Measurements from ENCODE around the gene RPS3A.
"Not testable (repeated sequence)": the region's sequence is repeated elsewhere in the genome, so short reads cannot be mapped to it uniquely, and the experiment has no call there.

RPS3A gene

DNA sequence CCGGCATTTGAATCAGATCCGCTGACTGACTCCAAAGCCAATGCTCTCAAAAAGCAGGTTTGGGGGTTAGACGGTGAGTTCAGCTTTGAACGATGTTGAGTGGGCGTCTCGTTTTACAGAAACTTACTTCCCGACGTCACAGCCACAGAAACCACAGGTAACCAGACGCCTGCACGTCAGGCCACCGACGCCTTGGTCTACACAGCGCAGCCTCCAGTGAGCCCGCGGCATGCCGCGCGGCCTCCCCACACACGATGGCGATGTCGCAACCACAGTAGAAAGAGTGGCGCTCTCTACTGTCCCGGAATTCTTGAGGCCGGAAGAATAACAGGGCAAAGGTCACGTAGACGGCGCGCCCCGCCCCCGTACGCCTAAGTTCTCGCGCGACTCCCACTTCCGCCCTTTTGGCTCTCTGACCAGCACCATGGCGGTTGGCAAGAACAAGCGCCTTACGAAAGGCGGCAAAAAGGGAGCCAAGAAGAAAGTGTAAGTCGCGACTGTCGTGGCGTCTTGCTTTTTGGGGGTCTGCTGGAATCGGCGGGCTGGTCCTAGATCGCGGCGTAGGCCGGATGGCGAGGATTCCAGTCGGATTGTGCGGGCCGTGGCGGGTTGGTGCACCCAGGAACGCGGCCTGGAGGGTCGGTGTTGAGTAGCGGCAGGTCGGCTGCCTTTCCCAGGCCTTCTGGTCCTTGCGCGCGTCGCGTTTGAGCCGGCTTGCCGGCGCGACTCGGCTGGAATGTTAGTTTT is at the start of gene RPS3A:
RPS3A (plus strand) TSS at position 400 of the 747 bp plus-strand sequence; CDS start at position 425, 25 bp downstream.
- DNase-seq (ENCODE audit: low read depth in 2 of 2), result peak; percentile 87 to 97

DNA sequence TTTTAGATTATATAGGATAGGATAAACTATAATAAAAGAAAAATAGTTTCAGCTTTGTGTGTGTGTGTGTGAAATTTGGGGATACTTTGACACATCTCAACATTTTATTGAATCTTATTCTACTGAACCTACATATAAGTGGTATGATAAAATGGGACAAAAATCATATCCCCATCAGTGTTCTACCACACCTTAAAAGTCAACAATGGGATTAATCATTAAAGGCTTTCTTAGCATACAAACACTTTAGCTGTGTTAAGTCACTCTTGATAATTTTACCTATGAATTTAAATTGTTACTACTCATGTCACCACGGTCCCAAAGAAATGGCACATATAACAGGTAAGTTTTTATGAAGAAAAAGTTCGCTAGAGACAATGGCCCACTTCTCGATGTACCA is 46.6 kb upstream of the RPS3A start:
- DNase-seq (ENCODE audit: low read depth in 2 of 2), result no peak

DNA sequence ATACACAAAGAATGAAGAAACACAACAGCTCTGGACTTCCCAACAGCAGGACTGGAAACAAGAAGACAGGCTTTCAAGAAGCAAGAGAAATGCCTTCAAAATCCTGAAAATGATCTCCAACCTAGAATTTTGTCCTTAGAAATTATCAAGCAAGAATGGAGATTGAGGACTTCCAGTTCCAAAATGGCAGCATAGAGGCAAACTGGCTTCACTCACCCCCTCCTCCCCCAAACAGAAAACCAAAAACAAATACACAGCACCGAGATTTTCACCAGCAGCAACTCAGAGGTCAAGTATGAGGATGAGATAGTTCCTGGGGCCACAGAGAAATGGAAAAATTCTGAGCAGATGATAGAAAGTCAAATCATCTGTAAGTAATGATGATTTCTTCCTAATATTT is 43.9 kb upstream of the RPS3A start:
- no peak for DNase-seq (ENCODE audit: low read depth in 2 of 2)

DNA sequence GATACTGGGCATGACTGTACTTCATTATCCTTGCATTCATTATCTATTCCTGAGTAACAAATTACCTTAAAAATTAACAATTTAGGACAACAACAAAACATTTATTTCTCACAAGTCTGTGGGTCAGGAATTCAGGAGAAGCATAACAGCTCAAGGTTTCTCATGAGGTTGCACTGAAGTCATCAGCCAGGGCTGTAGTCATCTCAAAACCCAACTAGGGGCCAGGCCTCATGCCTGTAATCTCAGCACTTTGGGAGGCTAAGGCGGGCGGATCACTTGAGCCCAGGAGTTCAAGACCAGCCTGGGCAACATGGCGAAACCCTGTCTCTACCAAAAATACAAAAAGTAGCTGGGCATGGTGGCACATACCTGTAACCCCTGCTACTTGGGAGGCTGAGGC is 36.3 kb upstream of the RPS3A start:
- DNase-seq (ENCODE audit: low read depth in 2 of 2), result not testable (repeated sequence)

DNA sequence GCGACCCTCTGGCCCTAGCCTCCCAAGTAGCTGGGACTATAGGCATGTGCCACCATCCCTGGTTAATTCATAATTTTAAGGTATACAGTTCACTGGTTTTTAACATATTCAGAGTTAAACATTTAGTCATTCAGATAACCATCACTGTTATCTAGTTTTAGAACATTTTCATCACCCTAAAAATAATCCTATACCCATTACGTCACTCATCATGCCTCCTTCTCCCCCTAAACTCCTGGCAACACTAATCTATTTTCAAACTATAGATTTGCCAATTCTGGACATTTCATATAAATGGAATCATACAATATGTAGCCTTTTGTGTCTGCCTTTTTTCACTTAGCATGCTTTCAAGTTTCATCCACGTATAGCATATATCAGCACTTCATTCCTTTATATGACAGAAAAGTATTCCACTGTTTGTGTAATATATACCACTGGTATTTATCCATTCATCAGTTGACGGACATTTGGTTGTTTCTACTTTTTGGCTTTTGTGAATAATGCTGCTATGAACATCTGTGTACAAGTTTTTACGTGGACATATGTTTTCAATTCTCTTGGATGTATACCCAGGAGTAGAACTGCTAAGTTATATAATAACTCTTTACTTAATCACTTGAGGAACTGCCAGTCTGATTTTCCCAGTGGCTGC is 32.0 kb upstream of the RPS3A start:
- DNase-seq (ENCODE audit: low read depth in 2 of 2), result no peak

DNA sequence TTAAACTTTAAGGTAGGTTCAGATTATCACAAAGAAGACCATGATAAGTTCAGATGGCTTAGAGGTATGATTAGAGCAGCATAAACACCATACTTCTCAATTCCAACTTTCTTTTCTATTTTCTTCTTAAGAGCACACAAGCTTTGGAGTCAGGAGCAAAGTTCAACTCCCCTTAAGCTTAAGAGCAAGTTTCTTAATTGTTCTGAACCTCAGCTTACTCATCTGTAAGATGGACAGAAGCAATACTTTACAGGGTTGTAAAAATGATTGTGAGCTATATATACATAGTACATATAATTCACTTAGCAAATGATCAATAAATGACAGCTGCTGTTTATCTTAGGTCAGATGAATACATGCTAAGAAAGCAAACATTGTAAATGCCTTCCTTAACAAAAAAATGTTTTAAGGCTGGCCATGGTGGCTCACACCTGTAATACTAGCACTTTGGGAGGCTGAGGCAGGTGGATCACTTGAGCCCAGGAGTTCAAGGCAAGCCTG is 25.0 kb upstream of the RPS3A start:
- DNase-seq (ENCODE audit: low read depth in 2 of 2), result no peak

DNA sequence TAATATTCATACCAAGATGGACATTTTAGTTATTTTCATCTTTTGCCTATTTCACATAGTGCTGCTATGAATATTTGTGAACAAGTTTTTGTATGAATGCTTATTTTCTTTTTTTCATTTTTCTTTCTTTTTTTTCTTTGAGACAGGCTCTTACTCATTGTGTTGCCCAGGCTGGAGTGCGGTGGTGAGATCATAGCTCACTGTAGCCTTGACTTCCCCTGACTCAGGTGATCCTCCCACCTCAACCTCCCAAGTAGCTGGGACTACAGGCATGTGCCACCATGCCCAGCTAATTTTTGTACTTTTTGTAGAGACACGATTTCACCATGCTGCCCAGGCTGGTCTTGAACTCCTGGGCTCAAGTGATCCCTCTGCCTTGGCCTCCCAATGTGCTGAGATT is 21.4 kb upstream of the RPS3A start:
- not testable (repeated sequence) for DNase-seq (ENCODE audit: low read depth in 2 of 2)

DNA sequence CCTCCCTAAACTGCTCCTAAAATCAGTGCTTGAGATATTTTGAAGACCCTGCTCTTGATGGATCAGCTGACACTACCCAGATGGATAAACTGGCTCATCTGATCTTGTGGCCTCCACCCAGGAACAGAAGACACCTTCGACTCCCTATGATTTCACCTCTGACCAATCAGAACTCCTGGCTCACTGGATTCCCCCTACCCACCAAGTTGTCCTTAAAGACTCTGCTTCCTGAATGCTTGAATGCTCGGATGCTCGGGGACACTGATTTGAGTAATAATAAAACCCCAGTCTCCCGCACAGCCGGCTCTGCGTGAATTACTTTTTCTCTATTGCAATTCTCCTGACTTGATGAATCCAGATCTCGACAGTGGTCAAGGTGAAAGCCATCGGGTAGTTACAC is 12.0 kb upstream of the RPS3A start:
- DNase-seq (ENCODE audit: low read depth in 2 of 2), result no peak

DNA sequence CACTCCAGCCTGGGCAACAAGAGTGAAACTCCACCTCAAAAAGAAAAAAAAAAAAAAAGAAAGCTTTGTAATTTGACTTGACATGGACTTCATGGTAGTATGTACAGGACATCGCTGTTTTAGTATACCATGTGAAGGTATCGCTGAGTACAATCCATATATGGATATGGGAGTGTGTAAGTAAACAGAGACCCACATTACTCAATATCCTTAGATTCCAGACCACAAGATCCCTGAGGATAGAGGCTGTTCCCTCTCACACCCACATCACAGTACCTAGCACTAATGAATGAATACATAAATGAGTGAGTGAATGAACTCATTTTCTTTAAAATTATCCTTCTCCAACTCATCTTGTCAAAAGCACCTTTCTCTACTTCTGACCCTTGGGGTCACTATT is 8.4 kb upstream of the RPS3A start:
- DNase-seq (ENCODE audit: low read depth in 2 of 2), result no peak

DNA sequence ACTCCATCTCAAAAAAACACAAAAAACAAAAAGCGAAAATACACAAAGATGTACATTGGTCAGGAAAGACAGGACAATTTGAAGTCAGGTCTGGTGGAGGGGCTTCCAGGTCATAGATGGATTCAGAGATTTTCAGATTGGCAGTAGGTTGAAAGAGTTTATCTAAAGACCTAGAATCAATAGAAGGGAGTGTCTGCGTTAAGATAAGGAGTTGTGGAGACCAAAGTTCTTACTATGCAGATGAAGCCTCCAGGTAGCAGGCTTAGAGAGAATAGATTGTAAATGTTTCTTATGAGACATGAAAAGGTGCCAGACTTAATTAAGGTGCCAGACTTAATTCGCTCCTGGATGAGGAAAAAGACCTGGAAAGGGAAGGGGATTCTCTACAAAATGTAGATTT is 6.9 kb upstream of the RPS3A start:
- DNase-seq (ENCODE audit: low read depth in 2 of 2), result no peak

DNA sequence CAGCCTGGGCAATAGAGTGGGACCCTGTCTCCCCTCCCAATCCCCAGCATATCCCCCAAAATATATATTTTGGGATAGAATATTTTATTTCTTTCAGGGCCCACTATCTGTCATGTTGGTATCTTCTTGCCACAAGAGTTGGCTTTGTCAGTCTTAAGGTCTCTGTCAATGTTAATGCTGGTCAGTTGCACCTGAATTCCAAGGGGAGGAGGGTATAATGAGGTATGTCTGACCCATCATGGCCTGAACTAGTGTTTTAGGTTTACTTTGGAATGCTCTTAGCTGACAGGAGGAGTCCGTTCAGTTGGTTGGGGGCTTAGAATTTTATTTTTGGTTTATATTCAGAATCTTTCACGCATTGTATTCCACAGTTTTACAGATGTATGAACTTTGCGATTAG is 6.2 kb upstream of the RPS3A start:
- DNase-seq (ENCODE audit: low read depth in 2 of 2), result no peak

DNA sequence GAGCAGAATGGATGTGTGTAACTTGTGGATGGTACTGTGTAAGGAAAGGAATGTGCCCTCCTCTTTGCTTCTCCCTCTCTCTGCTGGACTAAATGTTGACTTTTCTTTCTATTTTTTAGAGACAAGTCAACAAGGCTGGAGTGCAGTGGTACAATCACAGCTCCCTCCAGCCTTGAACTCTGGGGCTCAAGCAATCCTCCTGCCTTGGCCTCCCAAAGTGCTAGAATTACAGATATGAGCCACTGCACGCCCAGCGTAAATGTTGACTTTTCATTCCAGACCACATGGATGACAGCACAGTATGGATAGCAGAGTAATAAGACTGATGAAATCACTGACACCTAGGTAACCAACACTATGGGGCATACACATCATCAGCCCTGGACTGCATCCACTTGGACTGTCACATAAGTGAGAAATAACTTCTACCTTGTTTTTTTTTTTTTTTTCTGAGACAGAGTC is 5.1 kb upstream of the RPS3A start:
- DNase-seq (ENCODE audit: low read depth in 2 of 2), result no peak

DNA sequence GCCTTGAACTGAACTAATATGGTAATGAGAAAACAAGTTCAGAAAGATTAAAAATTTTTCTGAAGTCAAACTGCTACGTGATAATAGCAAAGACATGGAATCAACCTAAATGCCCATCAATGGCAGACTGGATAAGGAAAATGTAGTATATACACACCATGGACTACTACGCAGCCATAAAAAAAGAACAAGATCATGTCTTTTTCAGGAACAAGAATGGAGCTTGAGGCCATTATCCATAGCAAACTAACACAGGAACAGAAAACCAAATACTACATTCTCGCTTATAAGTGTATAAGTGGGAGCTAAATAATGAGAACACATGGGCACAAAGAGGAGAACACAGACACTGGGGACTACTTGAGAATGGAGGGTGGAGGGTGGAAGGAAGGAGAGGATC is 4.3 kb upstream of the RPS3A start:
- DNase-seq (ENCODE audit: low read depth in 2 of 2), result no peak

DNA sequence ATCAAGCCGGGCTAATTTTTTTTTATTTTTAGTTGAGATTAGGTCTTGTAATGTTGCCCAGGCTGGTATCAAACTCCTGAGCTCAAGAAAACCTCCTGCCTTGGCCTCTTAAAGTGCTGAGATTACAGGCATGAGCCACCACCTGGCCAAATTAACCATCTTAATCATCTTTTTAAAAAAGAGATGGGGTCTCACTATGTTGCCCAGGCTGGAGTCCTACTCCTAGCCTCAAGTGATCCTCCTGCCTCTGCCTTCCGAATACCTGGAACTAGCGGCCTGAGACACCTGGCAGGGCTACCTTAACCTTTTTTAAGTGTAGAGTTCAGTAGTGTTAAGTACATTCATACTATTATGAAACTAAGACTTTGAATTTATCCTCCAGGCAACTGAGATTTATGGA is 1.7 kb upstream of the RPS3A start:
- DNase-seq (ENCODE audit: low read depth in 2 of 2), result no peak

DNA sequence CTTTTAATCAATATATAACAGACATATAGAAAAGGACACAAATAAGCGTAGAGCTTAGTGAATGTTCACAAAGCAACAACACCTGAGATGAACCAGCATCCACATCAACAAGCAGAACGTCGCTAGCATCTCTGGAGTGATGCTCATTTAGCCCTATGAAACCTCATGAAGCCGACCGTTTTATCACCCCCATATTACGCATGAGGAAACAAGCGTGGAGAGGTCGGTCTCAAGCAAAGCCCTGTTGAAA is 524 bp upstream of the RPS3A start:
- no peak for DNase-seq (ENCODE audit: low read depth in 2 of 2)

DNA sequence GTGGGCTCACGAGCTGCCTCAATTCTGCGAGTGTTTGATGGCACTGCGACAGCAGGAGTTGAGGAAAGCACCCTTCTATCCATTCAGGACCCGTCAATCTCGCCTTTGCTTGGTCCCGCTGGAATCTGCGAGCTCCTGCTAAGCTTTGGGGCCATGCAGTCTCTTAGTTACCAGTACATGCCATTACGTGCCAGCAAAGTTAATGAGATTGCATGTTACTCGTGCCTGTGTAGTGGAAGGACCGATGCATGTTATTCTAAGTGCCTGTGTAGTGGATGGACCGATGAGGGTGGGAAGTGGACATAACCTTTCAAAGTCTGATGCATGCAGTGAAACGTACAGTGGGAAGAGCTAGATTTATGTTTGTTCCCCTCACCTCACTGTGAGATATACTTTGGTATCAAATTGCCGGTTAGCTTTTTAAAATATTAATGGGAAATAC is 569 bp downstream of the RPS3A start:
- no peak for DNase-seq (ENCODE audit: low read depth in 2 of 2)

DNA sequence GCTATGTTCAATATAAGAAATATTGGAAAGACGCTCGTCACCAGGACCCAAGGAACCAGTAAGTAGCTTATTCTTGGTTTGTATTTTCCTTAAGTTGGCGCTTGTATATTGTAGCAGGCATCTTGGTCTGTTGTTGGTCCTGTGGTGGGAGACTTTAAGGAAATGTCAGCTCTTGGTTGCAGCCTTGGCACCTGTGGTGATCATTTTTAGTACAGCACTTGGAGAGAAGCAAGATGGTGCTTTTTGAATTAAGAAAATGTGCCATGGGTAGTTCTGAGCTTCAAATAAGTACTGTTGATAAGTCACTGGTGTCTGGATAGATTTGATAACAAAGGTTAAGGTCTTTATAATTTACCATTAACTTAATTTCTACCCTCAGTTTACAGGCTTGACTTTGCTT is 1.1 kb downstream of the RPS3A start:
- DNase-seq (ENCODE audit: low read depth in 2 of 2), result no peak

DNA sequence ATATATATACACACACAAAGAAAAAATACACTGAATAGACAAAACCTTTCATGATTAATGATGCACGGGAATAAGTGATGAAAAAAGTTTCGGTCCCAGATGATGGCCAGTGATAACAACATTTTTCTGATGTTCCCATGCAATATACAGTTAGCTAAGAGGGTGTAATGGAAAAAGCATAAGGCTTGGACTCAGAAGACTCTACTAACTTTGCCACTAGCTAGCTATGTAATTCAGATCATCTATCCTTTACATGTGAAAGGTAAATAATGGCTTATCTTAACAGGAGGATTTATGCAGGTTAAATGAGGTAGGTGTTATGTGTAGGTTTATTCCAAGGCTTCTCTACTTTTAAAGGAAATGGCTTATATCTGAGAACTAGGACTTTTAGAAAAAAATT is 4.3 kb downstream of the RPS3A start:
- DNase-seq (ENCODE audit: low read depth in 2 of 2), result no peak

DNA sequence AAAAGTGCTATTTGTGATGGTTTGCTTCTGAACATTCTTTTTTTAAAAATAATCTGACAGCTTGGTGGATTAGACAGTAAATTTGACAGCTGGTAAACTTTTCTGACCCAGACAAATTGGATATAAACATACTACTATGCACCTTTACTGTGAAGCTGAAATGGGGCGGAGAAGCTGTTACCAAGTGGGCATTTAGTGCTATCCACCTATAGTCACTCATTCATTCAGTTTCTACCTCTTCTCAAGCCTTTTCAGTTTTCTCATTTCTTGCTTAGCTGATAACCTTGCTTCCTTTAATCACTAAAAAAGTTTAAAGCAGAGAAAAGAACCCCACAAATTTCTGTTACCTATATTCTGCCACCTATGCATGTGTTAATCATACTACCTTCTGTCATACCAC is 5.2 kb downstream of the RPS3A start:
- no peak for DNase-seq (ENCODE audit: low read depth in 2 of 2)

DNA sequence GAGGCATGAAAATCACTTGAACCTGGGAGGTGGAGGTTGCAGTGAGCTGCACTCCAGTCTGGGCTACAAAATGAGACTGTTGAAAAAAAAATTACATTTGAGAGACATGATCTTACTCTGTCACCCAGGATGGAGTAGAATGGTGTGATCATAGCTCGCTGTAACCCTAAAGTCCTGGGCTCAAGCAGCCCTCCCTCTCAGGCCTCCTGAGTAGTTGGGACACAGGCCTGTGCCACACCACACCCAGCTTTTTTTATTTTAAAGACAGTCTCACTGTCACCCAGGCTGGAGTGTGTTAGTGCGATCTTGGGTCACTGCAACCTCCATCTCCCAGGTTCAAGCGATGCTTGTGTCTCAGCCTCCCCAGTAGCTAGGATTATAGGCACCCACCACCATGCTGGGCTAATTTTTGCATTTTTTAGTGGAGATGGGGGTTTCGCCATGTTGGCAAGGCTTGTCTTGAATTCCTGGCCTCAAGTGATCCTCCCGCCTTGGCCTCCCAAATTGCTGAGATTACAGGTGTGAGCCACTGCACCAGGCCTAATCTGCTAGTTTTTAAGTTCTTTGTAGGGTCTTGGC is 6.1 kb downstream of the RPS3A start:
- DNase-seq (ENCODE audit: low read depth in 2 of 2), result no peak

DNA sequence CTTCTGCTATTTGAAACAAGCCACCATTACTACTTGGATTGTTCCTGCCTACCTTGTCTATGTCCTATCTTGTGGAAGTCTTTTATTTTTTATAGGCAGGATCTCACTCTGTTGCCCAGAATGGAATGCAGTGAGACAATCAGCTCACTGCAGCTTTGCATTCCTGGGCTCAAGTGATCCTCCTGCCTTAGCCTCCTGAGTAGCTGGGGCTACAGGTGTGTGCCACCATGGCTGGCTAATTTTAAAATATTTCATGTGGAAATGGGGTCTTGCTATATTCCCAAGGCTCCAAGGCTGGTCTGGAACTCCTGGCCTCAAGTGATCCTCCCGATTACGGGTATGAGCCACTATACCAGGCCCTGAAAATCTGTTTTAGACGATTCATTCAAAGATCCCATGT is 7.6 kb downstream of the RPS3A start:
- no peak for DNase-seq (ENCODE audit: low read depth in 2 of 2)

DNA sequence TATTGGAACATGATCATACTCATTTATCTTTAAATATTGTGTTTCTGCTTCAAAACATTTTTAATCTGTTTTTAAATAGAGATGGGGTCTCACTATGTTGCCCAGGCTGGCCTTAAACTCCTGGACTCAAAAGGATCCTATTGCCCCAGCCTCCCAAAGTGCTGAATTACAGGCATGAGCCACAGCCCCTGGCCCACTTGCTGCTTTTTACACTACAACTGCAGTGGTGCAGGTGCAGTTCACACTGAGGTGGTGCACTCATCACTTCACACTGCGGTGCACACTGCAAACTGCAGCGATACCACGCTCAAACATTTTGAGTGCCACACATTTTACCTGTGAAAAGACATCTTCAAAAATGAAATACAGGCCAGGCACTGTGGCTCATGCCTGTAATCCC is 10.8 kb downstream of the RPS3A start:
- DNase-seq (ENCODE audit: low read depth in 2 of 2), result no peak

DNA sequence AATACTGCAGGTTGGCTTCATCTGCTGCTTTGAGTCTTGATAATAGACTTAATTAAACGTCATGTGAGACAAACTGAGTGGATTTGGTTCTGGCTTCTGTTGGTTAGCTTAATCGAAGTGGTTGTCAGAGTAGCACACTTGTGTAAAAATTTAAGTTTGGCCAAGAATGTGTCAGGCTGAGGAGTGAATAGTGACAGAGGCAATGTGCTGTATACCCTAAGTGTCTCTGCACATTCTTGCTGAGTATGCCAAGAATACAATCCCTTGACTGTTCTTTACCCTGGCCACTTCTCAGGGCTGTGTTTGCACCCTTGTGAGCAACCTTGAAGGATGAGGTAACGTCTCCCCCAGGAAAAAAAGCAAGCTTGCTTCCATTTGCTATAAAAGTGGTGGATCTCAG is 14.9 kb downstream of the RPS3A start:
- DNase-seq (ENCODE audit: low read depth in 2 of 2), result no peak
